IMR-90 (cell line): Measurements from ENCODE around the gene RIC8B. TPM values are rescaled to one million over a fixed set of nuclear protein-coding genes. Genes with fewer than 3 reads are reported as not detected.

Experiments used
- ATAC-seq: fragments of 200-7000 bp; cut with Tn5 transposase; 2 replicates; pipeline ENCODE4 v1.9.1; 2020; ENCODE audit warnings: low read depth, mild to moderate bottlenecking, moderate library complexity
- BruUV-seq: library from RNA; stranded (reverse); fragments of 400-500 nt; replicated peaks from 2 replicates; lab custom pipeline; 2021; lab: Mats Ljungman, UMichigan
- CTCF ChIA-PET: fragments of 300-600 bp; formaldehyde crosslinking; extraction: SDS; loops from one replicate; lab custom pipeline; 2021; ENCODE audit warnings: antibody characterized with exemption; lab: Yijun Ruan, JAX
- POLR2A ChIA-PET: fragments of 300-600 bp; sonication (Branson Sonifier 250); formaldehyde crosslinking; loops from one replicate; lab custom pipeline; 2022; ENCODE audit warnings: antibody characterized with exemption; ENCODE audit not compliant: unreplicated experiment; lab: Charles Lee
- DNase-seq: peaks from one replicate; pipeline ENCODE4 v3.0.0; 2013
- H2AFZ ChIP-seq: replicated peaks from 2 replicates; pipeline ENCODE3; 2013; ENCODE audit warnings: low read length, mild to moderate bottlenecking; ENCODE audit not compliant: poor library complexity
- H2AK5ac ChIP-seq: 2 replicates; pipeline ENCODE4 v1.6.1; 2013; ENCODE audit warnings: low read depth, low read length, inconsistent platforms
- H2AK9ac ChIP-seq: replicated peaks from 2 replicates; pipeline ENCODE3; 2013; ENCODE audit warnings: mild to moderate bottlenecking, low read depth, low read length, moderate library complexity; ENCODE audit not compliant: poor library complexity
- H2BK120ac ChIP-seq: 2 replicates; pipeline ENCODE4 v1.6.1; 2013; ENCODE audit warnings: low read depth, low read length, inconsistent platforms
- H2BK15ac ChIP-seq: 3 replicates; pipeline ENCODE4 v1.6.1; 2013; ENCODE audit warnings: low read depth, low read length, inconsistent platforms
- H2BK20ac ChIP-seq: 2 replicates; pipeline ENCODE4 v1.6.1; 2013; ENCODE audit warnings: low read depth, mild to moderate bottlenecking, inconsistent platforms, low read length, moderate library complexity
- H2BK5ac ChIP-seq: 2 replicates; pipeline ENCODE4 v1.6.1; 2013; ENCODE audit warnings: mild to moderate bottlenecking, low read depth, low read length, inconsistent platforms; ENCODE audit not compliant: poor library complexity, severe bottlenecking
- H3K14ac ChIP-seq: replicated peaks from 2 replicates; pipeline ENCODE4 v1.6.1; 2013; ENCODE audit warnings: low read depth, low read length, inconsistent platforms
- H3K18ac ChIP-seq: 2 replicates; pipeline ENCODE4 v1.6.1; 2013; ENCODE audit warnings: low read depth, low read length, control low read depth
- H3K23ac ChIP-seq: 2 replicates; pipeline ENCODE4 v1.6.1; 2013; ENCODE audit warnings: low read depth, low read length, inconsistent platforms
- H3K27ac ChIP-seq: 2 replicates; pipeline ENCODE4 v1.5.1; 2013; ENCODE audit warnings: mild to moderate bottlenecking, control low read depth, low read length; ENCODE audit not compliant: insufficient read depth
- H3K27me3 ChIP-seq: 2 replicates; pipeline ENCODE4 v1.6.1; 2013; ENCODE audit warnings: low read length; ENCODE audit not compliant: control insufficient read depth, insufficient read depth
- H3K36me3 ChIP-seq: 2 replicates; pipeline ENCODE4 v1.6.1; 2013; ENCODE audit warnings: low read length, mixed read lengths; ENCODE audit not compliant: control insufficient read depth, insufficient read depth
- H3K4ac ChIP-seq: 2 replicates; pipeline ENCODE4 v1.6.1; 2013; ENCODE audit warnings: low read depth, low read length, inconsistent platforms
- H3K4me1 ChIP-seq: 2 replicates; pipeline ENCODE4 v1.6.1; 2013; ENCODE audit warnings: low read length, mixed read lengths; ENCODE audit not compliant: control insufficient read depth, insufficient read depth
- H3K4me2 ChIP-seq: 2 replicates; pipeline ENCODE4 v1.6.1; 2013; ENCODE audit warnings: low read depth, mild to moderate bottlenecking, control low read depth, low read length, moderate library complexity
- H3K4me3 ChIP-seq: 2 replicates; pipeline ENCODE4 v1.5.1; 2013; ENCODE audit warnings: low read depth, mild to moderate bottlenecking, control low read depth, low read length, moderate library complexity; ENCODE audit not compliant: insufficient read depth
- H3K56ac ChIP-seq: 2 replicates; pipeline ENCODE4 v1.6.1; 2013; ENCODE audit warnings: low read length, inconsistent platforms; ENCODE audit not compliant: insufficient read depth; ENCODE audit errors: extremely low read depth
- H3K79me1 ChIP-seq, 2 experiments: 2 replicates each; pipeline ENCODE4 v1.6.1; 2013; ENCODE audit warnings: low read length in 2 of 2, inconsistent platforms in 1 of 2, low read depth in 1 of 2
- H3K9ac ChIP-seq: 2 replicates; pipeline ENCODE4 v1.6.1; 2013; ENCODE audit warnings: low read depth, low read length, control low read depth
- H3K9me1 ChIP-seq: 2 replicates; pipeline ENCODE4 v1.6.1; 2013; ENCODE audit warnings: low read length, inconsistent platforms; ENCODE audit not compliant: insufficient read depth
- H3K9me3 ChIP-seq: 2 replicates; pipeline ENCODE4 v1.6.1; 2013; ENCODE audit warnings: low read length; ENCODE audit not compliant: control insufficient read depth, insufficient read depth
- H4K20me1 ChIP-seq: 2 replicates; pipeline ENCODE4 v1.6.1; 2013; ENCODE audit warnings: low read length, inconsistent platforms; ENCODE audit not compliant: insufficient read depth
- H4K5ac ChIP-seq: 2 replicates; pipeline ENCODE4 v1.6.1; 2013; ENCODE audit warnings: mild to moderate bottlenecking, low read depth, low read length, control low read depth
- H4K8ac ChIP-seq, 2 experiments: 2 replicates each; pipeline ENCODE4 v1.6.1; 2013; ENCODE audit warnings: low read depth in 2 of 2, low read length in 2 of 2, control low read depth in 1 of 2, inconsistent platforms in 1 of 2
- H4K91ac ChIP-seq: 2 replicates; pipeline ENCODE4 v1.6.1; 2013; ENCODE audit warnings: low read depth, low read length, inconsistent platforms; ENCODE audit not compliant: insufficient read depth
- BHLHE40 ChIP-seq: fragments of 150-350 bp; IDR thresholded peaks from 2 replicates; pipeline ENCODE4 v1.6.1; 2016; ENCODE audit warnings: mild to moderate bottlenecking, low read depth, low read length
- FOS ChIP-seq: fragments of 150-350 bp; IDR thresholded peaks from 2 replicates; pipeline ENCODE4 v1.6.1; 2016; ENCODE audit warnings: low read depth, low read length
- MAZ ChIP-seq: IDR thresholded peaks from 2 replicates; pipeline ENCODE4 v1.6.1; 2012; ENCODE audit warnings: low read depth, mild to moderate bottlenecking, low read length, improper control_type of control experiment, moderate library complexity, borderline replicate concordance
- NFE2L2 ChIP-seq: fragments of 150-350 bp; IDR thresholded peaks from 2 replicates; pipeline ENCODE4 v1.6.1; 2016; ENCODE audit warnings: low read depth, mild to moderate bottlenecking, low read length
- POLR2A ChIP-seq: IDR thresholded peaks from 2 replicates; pipeline ENCODE4 v1.6.1; 2012; ENCODE audit warnings: mild to moderate bottlenecking, low read depth, low read length
- RAD21 ChIP-seq: IDR thresholded peaks from 2 replicates; pipeline ENCODE4 v1.6.1; 2012; ENCODE audit warnings: low read length, improper control_type of control experiment
- RFX5 ChIP-seq: IDR thresholded peaks from 2 replicates; pipeline ENCODE4 v1.8.0; 2012; ENCODE audit warnings: low read depth, mild to moderate bottlenecking, low read length, moderate library complexity
- WGBS, 2 experiments: methylation state at CpG; one replicate each; pipeline versions ENCODE4 v1.1.5 to v1.1.7; 2013; ENCODE audit warnings: missing lambda C conversion rate in 2 of 2; ENCODE audit not compliant: insufficient read length in 1 of 2; ENCODE audit errors: extremely low coverage in 2 of 2; 5-methylcytosine and 5-hydroxymethylcytosine counted together
- dilution Hi-C: fragments of 300-500 bp; cut with HindIII; formaldehyde crosslinking; loops from one replicate; pipeline ENCODE4 v1.14.3; 2018; ENCODE audit warnings: low sequenced_read_pairs; ENCODE audit not compliant: unreplicated experiment
- in situ Hi-C: fragments of 300-500 bp; cut with MboI; formaldehyde crosslinking; loops from 3 replicates; pipeline ENCODE4 v1.14.3; 2019; ENCODE audit warnings: low sequenced_read_pairs, inconsistent platforms, mixed read lengths
- intact Hi-C: fragments of 100-400 bp; cut with micrococcal nuclease; formaldehyde crosslinking; loops from 2 replicates; pipeline ENCODE4 v1.10.0; 2022
- polyA plus RNA-seq, 3 experiments: library from polyadenylated mRNA; depleted of rRNA; stranded (reverse); fragments of >200 nt; gene quantifications; 2 replicates each; pipeline ENCODE4 v1.2.3, GENCODE V29; 2012; ENCODE audit warnings: low replicate concordance in 1 of 3
- total RNA-seq: library from RNA; depleted of rRNA; stranded (reverse); fragments of >200 nt; gene quantifications from 2 replicates; pipeline ENCODE4 v1.2.3, GENCODE V29; 2012
- TF ChIP-seq, protein P1 (sequence below): fragments of 150-350 bp; IDR thresholded peaks from 2 replicates; pipeline ENCODE4 v1.6.1; 2016; ENCODE audit warnings: low read depth, mild to moderate bottlenecking, low read length, moderate library complexity, borderline replicate concordance

RIC8B gene
- total and polyA plus RNA-seq, 2 of the 4 experiments (the other 2 are of a cell fraction): 5.5 to 19.5 TPM

DNA sequence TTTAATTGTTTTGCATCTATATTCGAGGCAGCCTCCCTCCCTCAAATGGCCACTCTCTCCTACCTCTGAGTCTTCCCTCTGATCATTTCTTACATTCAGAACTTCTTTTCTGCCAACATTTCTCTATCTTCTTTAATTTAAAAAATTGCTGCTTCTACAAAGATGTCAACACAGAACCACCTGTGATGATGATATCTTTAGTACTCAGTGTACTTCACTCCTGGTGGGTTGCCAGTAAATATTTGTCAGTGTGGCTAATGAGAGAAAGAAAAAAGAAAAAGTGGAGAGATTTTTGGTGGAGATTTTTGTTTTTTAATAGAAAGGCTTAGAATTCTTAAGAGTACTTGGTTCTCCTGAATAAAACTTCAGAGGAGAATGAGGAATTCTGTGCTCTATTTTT, 8.1 kb downstream of the RIC8B start:
- TF ChIP-seq MAZ (no peak), BHLHE40 (no peak), RFX5 (no peak), POLR2A (no peak), FOS (no peak), NFE2L2 (no peak), RAD21 (no peak)
- TF ChIP-seq, protein P1, sequence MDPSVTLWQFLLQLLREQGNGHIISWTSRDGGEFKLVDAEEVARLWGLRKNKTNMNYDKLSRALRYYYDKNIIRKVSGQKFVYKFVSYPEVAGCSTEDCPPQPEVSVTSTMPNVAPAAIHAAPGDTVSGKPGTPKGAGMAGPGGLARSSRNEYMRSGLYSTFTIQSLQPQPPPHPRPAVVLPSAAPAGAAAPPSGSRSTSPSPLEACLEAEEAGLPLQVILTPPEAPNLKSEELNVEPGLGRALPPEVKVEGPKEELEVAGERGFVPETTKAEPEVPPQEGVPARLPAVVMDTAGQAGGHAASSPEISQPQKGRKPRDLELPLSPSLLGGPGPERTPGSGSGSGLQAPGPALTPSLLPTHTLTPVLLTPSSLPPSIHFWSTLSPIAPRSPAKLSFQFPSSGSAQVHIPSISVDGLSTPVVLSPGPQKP: no peak
- H2BK120ac ChIP-seq: no peak overlapping the region
- H2BK15ac ChIP-seq: no peak overlapping the region
- H3K9me1 ChIP-seq: no peaks in the 10 kb centered on the region
- peaks cover 5% of the 10 kb centered on the region; the same call in 1 of the 2 replicates for H4K20me1 ChIP-seq
- no peak for DNase-seq
- H3K9me3 ChIP-seq: no peaks in the 10 kb centered on the region
- no peak overlapping the region for H3K9ac ChIP-seq
- no peaks in the 10 kb centered on the region for H3K27me3 ChIP-seq
- intact Hi-C loops: no loop called here
- no peak overlapping the region for H4K5ac ChIP-seq
- H3K56ac ChIP-seq: no peak overlapping the region
- 50% methylated on average over 1 of the region's 1 CpG; no CpG with 5 or more reads in 1 of the 2 experiments for WGBS, 2 experiments
- ATAC-seq: no peak
- H3K4me3 ChIP-seq: no peak overlapping the region
- peaks cover 3% of the 10 kb centered on the region for H3K4me1 ChIP-seq
- no peak overlapping the region for H3K4ac ChIP-seq
- dilution Hi-C loops: no loop called here
- no peak overlapping the region for H4K91ac ChIP-seq
- H2BK20ac ChIP-seq: no peak overlapping the region
- H3K79me1 ChIP-seq: peaks cover 28 to 44% of the 10 kb centered on the region in 2 experiments
- H3K14ac ChIP-seq: no peak overlapping the region
- ChIA-PET POLR2A (no interaction called here), CTCF (no interaction called here)
- no peak overlapping the region for H2AFZ ChIP-seq
- H3K27ac ChIP-seq: no peak overlapping the region
- H3K36me3 ChIP-seq: peaks cover 8% of the 10 kb centered on the region
- no peak overlapping the region for H2BK5ac ChIP-seq
- BruUV-seq: no TSS peak
- no peak overlapping the region for H4K8ac ChIP-seq
- no peak overlapping the region for H3K4me2 ChIP-seq
- H2AK9ac ChIP-seq: no peak overlapping the region
- no peak overlapping the region for H2AK5ac ChIP-seq
- in situ Hi-C loops: no loop called here
- no peak overlapping the region for H3K23ac ChIP-seq
- H3K18ac ChIP-seq: no peak overlapping the region
